PC-3 (cell line): ENCODE data around the gene OR13J1. TPM values are rescaled to one million over a fixed set of nuclear protein-coding genes. Genes with fewer than 3 reads are reported as not detected.

Experiments
- ATAC-seq: fragments of 200-7000 bp; cut with Tn5 transposase; 2 replicates; pipeline ENCODE4 v1.9.1; 2020; ENCODE audit warnings: mild to moderate bottlenecking, moderate library complexity
- BruUV-seq: library from RNA; stranded (reverse); fragments of 400-500 nt; replicated peaks from 2 replicates; lab custom pipeline; 2021; lab: Mats Ljungman, UMichigan
- CTCF ChIA-PET: fragments of 300-600 bp; sonication (Branson Sonifier 250); formaldehyde crosslinking; loops from one replicate; lab custom pipeline; 2022; ENCODE audit warnings: antibody characterized with exemption; lab: Charles Lee
- POLR2A ChIA-PET: fragments of 300-600 bp; sonication (Branson Sonifier 250); formaldehyde crosslinking; loops from one replicate; lab custom pipeline; 2022; ENCODE audit warnings: antibody characterized with exemption; ENCODE audit not compliant: unreplicated experiment; lab: Charles Lee
- DNase-seq: peaks from one replicate; pipeline ENCODE4 v3.0.0-alpha.2; 2015
- H2AFZ ChIP-seq: fragments of 300-600 bp; sonication (generic); 2 replicates; pipeline ENCODE4 v1.6.0; 2016; ENCODE audit warnings: antibody characterized with exemption, low read length
- H3F3A ChIP-seq: fragments of 300-600 bp; sonication (generic); one replicate; pipeline ENCODE4 v1.6.0; 2017; ENCODE audit warnings: antibody characterized with exemption, low read length, control low read depth, mild to moderate bottlenecking; ENCODE audit not compliant: unreplicated experiment
- H3K27ac ChIP-seq: fragments of 300-600 bp; sonication (generic); 2 replicates; pipeline ENCODE4 v1.5.1; 2016; ENCODE audit warnings: mild to moderate bottlenecking, low read length
- H3K27me3 ChIP-seq: fragments of 300-600 bp; sonication (generic); 2 replicates; pipeline ENCODE4 v1.6.1; 2016; ENCODE audit warnings: low read length, mixed read lengths
- H3K36me3 ChIP-seq: fragments of 300-600 bp; sonication (generic); 2 replicates; pipeline ENCODE4 v1.6.1; 2016; ENCODE audit warnings: low read depth, mixed run types, low read length, mixed read lengths
- H3K4me1 ChIP-seq: fragments of 300-600 bp; sonication (generic); 2 replicates; pipeline ENCODE4 v1.5.1; 2016; ENCODE audit warnings: low read length; ENCODE audit not compliant: insufficient read depth
- H3K4me2 ChIP-seq: fragments of 300-600 bp; sonication (generic); 2 replicates; pipeline ENCODE4 v1.6.0; 2016; ENCODE audit warnings: low read length
- H3K4me3 ChIP-seq: fragments of 300-600 bp; sonication (generic); 2 replicates; pipeline ENCODE4 v1.5.1; 2016; ENCODE audit warnings: mild to moderate bottlenecking, low read length, mixed read lengths
- H3K79me2 ChIP-seq: fragments of 300-600 bp; sonication (generic); 2 replicates; pipeline ENCODE4 v1.6.1; 2017; ENCODE audit warnings: low read length, mixed read lengths
- H3K9ac ChIP-seq: fragments of 300-600 bp; sonication (generic); 2 replicates; pipeline ENCODE4 v1.6.0; 2016; ENCODE audit warnings: mild to moderate bottlenecking, low read length
- H3K9me2 ChIP-seq: fragments of 300-600 bp; sonication (generic); replicated peaks from 2 replicates; pipeline ENCODE4 v1.6.1; 2016; ENCODE audit warnings: mixed run types, low read length, mixed read lengths
- H3K9me3 ChIP-seq: fragments of 300-600 bp; sonication (generic); 2 replicates; pipeline ENCODE4 v1.6.1; 2016; ENCODE audit warnings: low read length, mixed read lengths
- H4K20me1 ChIP-seq: fragments of 300-600 bp; sonication (generic); 2 replicates; pipeline ENCODE4 v1.6.1; 2016; ENCODE audit warnings: low read length, mixed read lengths
- EZH2 ChIP-seq: fragments of 300-600 bp; sonication (generic); IDR thresholded peaks from one replicate; pipeline ENCODE4 v1.6.1; 2017; ENCODE audit warnings: antibody characterized with exemption, mild to moderate bottlenecking, low read length; ENCODE audit not compliant: unreplicated experiment
- EZH2phosphoT487 ChIP-seq: fragments of 300-600 bp; sonication (generic); IDR thresholded peaks from 2 replicates; pipeline ENCODE4 v1.6.1; 2018; ENCODE audit warnings: mild to moderate bottlenecking, antibody characterized with exemption, low read length, borderline replicate concordance
- intact Hi-C: fragments of 100-400 bp; cut with micrococcal nuclease; formaldehyde crosslinking; loops from 2 replicates; pipeline ENCODE4 v1.9.0; 2023
- total RNA-seq: library from RNA; depleted of rRNA; stranded (reverse); fragments of >200 nt; gene quantifications from 2 replicates; pipeline ENCODE4 v1.2.3, GENCODE V29; 2014; rRNA removed
- TF ChIP-seq, protein P1 (sequence below): fragments of 300-600 bp; sonication (generic); conservative IDR thresholded peaks from 2 replicates; pipeline ENCODE4 v1.5.1; 2017; ENCODE audit warnings: antibody characterized with exemption, low read depth, mild to moderate bottlenecking, low read length

OR13J1 gene
- total RNA-seq, 1 experiment from 2014 or later, result not detected

DNA sequence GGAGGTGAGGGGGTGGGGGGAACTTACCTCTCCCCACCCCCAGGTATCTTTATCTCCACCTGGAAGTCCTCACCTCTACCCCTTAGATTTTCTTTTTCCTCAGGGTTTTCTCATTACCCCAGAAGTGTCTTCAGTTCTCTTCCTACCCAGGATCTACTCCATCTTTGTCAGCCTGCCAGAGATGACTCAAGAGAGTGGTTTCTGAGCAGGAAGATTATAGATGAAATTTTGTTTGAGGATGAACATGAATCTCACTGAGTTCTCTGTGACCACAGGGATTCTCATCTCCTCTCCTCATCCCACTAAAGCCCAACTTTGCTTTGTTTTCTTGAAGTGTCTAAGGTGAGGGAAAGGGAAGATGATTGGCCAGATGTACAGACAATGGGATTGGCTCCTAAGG is 50.1 kb downstream of the OR13J1 start:
- ChIA-PET CTCF (no interaction called here), POLR2A (no interaction called here)
- Histone ChIP-seq H3K27ac (no peak overlapping the region), H3K9ac (no peak overlapping the region), H4K20me1 (no peaks in the 10 kb centered on the region), H3K36me3 (no peaks in the 10 kb centered on the region), H2AFZ (no peak overlapping the region), H3K9me3 (no peaks in the 10 kb centered on the region), H3K4me1 (peaks cover 9% of the 10 kb centered on the region), H3K9me2 (no peaks in the 10 kb centered on the region), H3K4me3 (no peak overlapping the region), H3K4me2 (no peak overlapping the region), H3K27me3 (no peaks in the 10 kb centered on the region), H3K79me2 (no peaks in the 10 kb centered on the region), H3F3A (peaks cover 4% of the 10 kb centered on the region)
- TF ChIP-seq EZH2, result no peak
- TF ChIP-seq, protein P1, sequence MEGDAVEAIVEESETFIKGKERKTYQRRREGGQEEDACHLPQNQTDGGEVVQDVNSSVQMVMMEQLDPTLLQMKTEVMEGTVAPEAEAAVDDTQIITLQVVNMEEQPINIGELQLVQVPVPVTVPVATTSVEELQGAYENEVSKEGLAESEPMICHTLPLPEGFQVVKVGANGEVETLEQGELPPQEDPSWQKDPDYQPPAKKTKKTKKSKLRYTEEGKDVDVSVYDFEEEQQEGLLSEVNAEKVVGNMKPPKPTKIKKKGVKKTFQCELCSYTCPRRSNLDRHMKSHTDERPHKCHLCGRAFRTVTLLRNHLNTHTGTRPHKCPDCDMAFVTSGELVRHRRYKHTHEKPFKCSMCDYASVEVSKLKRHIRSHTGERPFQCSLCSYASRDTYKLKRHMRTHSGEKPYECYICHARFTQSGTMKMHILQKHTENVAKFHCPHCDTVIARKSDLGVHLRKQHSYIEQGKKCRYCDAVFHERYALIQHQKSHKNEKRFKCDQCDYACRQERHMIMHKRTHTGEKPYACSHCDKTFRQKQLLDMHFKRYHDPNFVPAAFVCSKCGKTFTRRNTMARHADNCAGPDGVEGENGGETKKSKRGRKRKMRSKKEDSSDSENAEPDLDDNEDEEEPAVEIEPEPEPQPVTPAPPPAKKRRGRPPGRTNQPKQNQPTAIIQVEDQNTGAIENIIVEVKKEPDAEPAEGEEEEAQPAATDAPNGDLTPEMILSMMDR, result no peak
- no peak for TF ChIP-seq EZH2phosphoT487
- intact Hi-C loops, result loop anchor here (10.0 kb wide), 1 partner anchor 45 kb away; no protein-coding TSS in a partner anchor
- peak; percentile 29 for ATAC-seq
- peak; percentile 75 for DNase-seq
- no TSS peak for BruUV-seq

Other genes with a start within 250 kb of the OR13J1 start
- not detected in 2 replicates for gene SIT1, start 219.5 kb downstream of the OR13J1 start, total RNA-seq
- 23,421 and 36,790 TPM in 2 replicates for gene RMRP, start 212.4 kb downstream of the OR13J1 start, total RNA-seq
- gene CCDC107, start 212.1 kb downstream of the OR13J1 start, total RNA-seq, result 34.9 and 37.0 TPM in 2 replicates
- gene ARHGEF39, start 205.2 kb downstream of the OR13J1 start, total RNA-seq, result 2.6 and 4.1 TPM in 2 replicates
- 7.7 and 11.2 TPM in 2 replicates for gene CA9, start 196.5 kb downstream of the OR13J1 start, total RNA-seq
- gene TPM2, start 180.5 kb downstream of the OR13J1 start, total RNA-seq, result 7.0 and 10.4 TPM in 2 replicates
- gene TLN1, start 138.2 kb downstream of the OR13J1 start, total RNA-seq, result 118 and 153 TPM in 2 replicates
- 34.8 and 47.1 TPM in 2 replicates for gene CREB3, start 137.7 kb downstream of the OR13J1 start, total RNA-seq
- gene GBA2, start 121.2 kb downstream of the OR13J1 start, total RNA-seq, result 60.9 and 81.7 TPM in 2 replicates
- gene RGP1, start 121.1 kb downstream of the OR13J1 start, total RNA-seq, result 13.8 and 14.3 TPM in 2 replicates
- 145 and 149 TPM in 2 replicates for gene MSMP, start 116.1 kb downstream of the OR13J1 start, total RNA-seq
- gene NPR2, start 78.8 kb downstream of the OR13J1 start, total RNA-seq, result 1.0 and 1.5 TPM in 2 replicates
- gene SPAG8, start 58.1 kb downstream of the OR13J1 start, total RNA-seq, result not detected in 2 replicates
- gene HINT2, start 55.4 kb downstream of the OR13J1 start, total RNA-seq, result 69.7 and 78.5 TPM in 2 replicates
- gene FAM221B, start 41.7 kb downstream of the OR13J1 start, total RNA-seq, result 0.29 TPM in 1 of 2 replicates, not detected in the other
- gene TMEM8B, start 41.2 kb downstream of the OR13J1 start, total RNA-seq, result 1.6 and 2.4 TPM in 2 replicates
- 1.7 TPM in 2 replicates for gene HRCT1, start 35.8 kb upstream of the OR13J1 start, total RNA-seq
- 0.35 TPM in 1 of 2 replicates, not detected in the other for gene SPAAR, start 39.1 kb upstream of the OR13J1 start, total RNA-seq
- not detected in 2 replicates for gene OR2S2, start 87.8 kb upstream of the OR13J1 start, total RNA-seq
- 3.8 and 5.0 TPM in 2 replicates for gene RECK, start 166.5 kb upstream of the OR13J1 start, total RNA-seq